Loucy (cell line): Measurements from ENCODE around the gene DLG2.

Experiments used
- H2AFZ ChIP-seq: fragments of 200-600 bp; sonication (generic); 2 replicates; pipeline ENCODE4 v1.6.0; 2016; ENCODE audit warnings: antibody characterized with exemption, mild to moderate bottlenecking, low read length, moderate library complexity
- H3F3A ChIP-seq: fragments of 200-600 bp; 2 replicates; pipeline ENCODE4 v1.6.0; 2016; ENCODE audit warnings: antibody characterized with exemption, low read depth, mild to moderate bottlenecking
- H3K27me3 ChIP-seq: fragments of 200-600 bp; sonication (generic); 2 replicates; pipeline ENCODE4 v1.6.1; 2014; ENCODE audit warnings: low read length, mild to moderate bottlenecking; ENCODE audit not compliant: insufficient read depth, poor library complexity, severe bottlenecking
- H3K36me3 ChIP-seq: fragments of 200-600 bp; sonication (generic); 2 replicates; pipeline ENCODE4 v1.6.1; 2016; ENCODE audit warnings: low read length; ENCODE audit not compliant: insufficient read depth
- H3K4me1 ChIP-seq: fragments of 200-600 bp; sonication (generic); 2 replicates; pipeline ENCODE4 v1.5.1; 2014; ENCODE audit warnings: low read length, mild to moderate bottlenecking; ENCODE audit not compliant: insufficient read depth, poor library complexity, severe bottlenecking
- H3K4me2 ChIP-seq: fragments of 200-600 bp; sonication (generic); 2 replicates; pipeline ENCODE4 v1.6.0; 2014; ENCODE audit warnings: antibody characterized with exemption, low read length, low read depth, mild to moderate bottlenecking; ENCODE audit not compliant: poor library complexity, severe bottlenecking
- H3K4me3 ChIP-seq: fragments of 200-600 bp; sonication (generic); 2 replicates; pipeline ENCODE4 v1.5.1; 2014; ENCODE audit warnings: low read length, mild to moderate bottlenecking, mixed read lengths; ENCODE audit not compliant: poor library complexity, severe bottlenecking
- H3K79me2 ChIP-seq: fragments of 200-600 bp; sonication (generic); 2 replicates; pipeline ENCODE4 v1.6.1; 2014; ENCODE audit warnings: low read length; ENCODE audit not compliant: insufficient read depth
- H3K9ac ChIP-seq: fragments of 200-600 bp; sonication (generic); 2 replicates; pipeline ENCODE4 v1.6.0; 2014; ENCODE audit warnings: mild to moderate bottlenecking, low read depth, low read length, moderate library complexity; ENCODE audit not compliant: poor library complexity, severe bottlenecking
- H3K9me2 ChIP-seq: fragments of 200-600 bp; sonication (generic); replicated peaks from 2 replicates; pipeline ENCODE4 v1.6.1; 2016; ENCODE audit warnings: low read depth, low read length, mixed read lengths
- H3K9me3 ChIP-seq: fragments of 200-600 bp; sonication (generic); 2 replicates; pipeline ENCODE4 v1.6.1; 2014; ENCODE audit warnings: mild to moderate bottlenecking, antibody characterized with exemption, low read length, low read depth; ENCODE audit not compliant: insufficient read depth
- H4K20me1 ChIP-seq: fragments of 200-600 bp; sonication (generic); 2 replicates; pipeline ENCODE4 v1.6.0; 2014; ENCODE audit warnings: antibody characterized with exemption, low read length, mild to moderate bottlenecking; ENCODE audit not compliant: insufficient read depth, poor library complexity, severe bottlenecking
- CTCF ChIP-seq: fragments of 200-600 bp; sonication (generic); conservative IDR thresholded peaks from 2 replicates; pipeline ENCODE4 v1.5.1; 2014; ENCODE audit warnings: mild to moderate bottlenecking, antibody characterized with exemption, low read length
- EZH2phosphoT487 ChIP-seq: fragments of 200-600 bp; IDR thresholded peaks from 2 replicates; pipeline ENCODE4 v1.6.1; 2018; ENCODE audit warnings: antibody characterized with exemption, mild to moderate bottlenecking, moderate library complexity, borderline replicate concordance

The DLG2 gene

GRCh38 chr11:85438328-85438727, 188.8 kb downstream of the DLG2 start:
- H4K20me1 ChIP-seq = no peaks in the 10 kb centered on the region
- no peaks in the 10 kb centered on the region for H3F3A ChIP-seq
- TF ChIP-seq EZH2phosphoT487 (no peak), CTCF (no peak)
- no peak overlapping the region for H3K4me3 ChIP-seq
- H3K27me3 ChIP-seq = no peaks in the 10 kb centered on the region
- no peaks in the 10 kb centered on the region for H3K4me1 ChIP-seq
- H3K9me2 ChIP-seq = no peaks in the 10 kb centered on the region
- H3K36me3 ChIP-seq = no peaks in the 10 kb centered on the region
- no peaks in the 10 kb centered on the region for H3K9me3 ChIP-seq
- H3K9ac ChIP-seq = no peak overlapping the region
- H3K4me2 ChIP-seq = no peak overlapping the region
- no peaks in the 10 kb centered on the region for H3K79me2 ChIP-seq
- H2AFZ ChIP-seq = no peak overlapping the region

- no peak for TF ChIP-seq EZH2phosphoT487
- no peak for TF ChIP-seq CTCF
- Histone ChIP-seq H2AFZ (no peak overlapping the region), H3K4me3 (no peak overlapping the region), H3K4me2 (no peak overlapping the region), H3K9me3 (no peaks in the 10 kb centered on the region), H3K9ac (no peak overlapping the region), H4K20me1 (no peaks in the 10 kb centered on the region), H3K4me1 (no peaks in the 10 kb centered on the region), H3K79me2 (no peaks in the 10 kb centered on the region), H3K9me2 (no peaks in the 10 kb centered on the region), H3K27me3 (no peaks in the 10 kb centered on the region), H3F3A (no peaks in the 10 kb centered on the region), H3K36me3 (no peaks in the 10 kb centered on the region)
These were observed 195.8 kb downstream of the DLG2 start for GRCh38 chr11:85431319-85431718.

GRCh38 chr11:85423794-85424193, 203.3 kb downstream of the DLG2 start:
- no peak for TF ChIP-seq EZH2phosphoT487
- TF ChIP-seq CTCF = no peak

More at GRCh38 chr11:85423794-85424193, 203.3 kb downstream of the DLG2 start:
- Histone ChIP-seq H3K9ac (no peak overlapping the region), H3K36me3 (no peaks in the 10 kb centered on the region), H3K9me2 (no peaks in the 10 kb centered on the region), H3K4me2 (no peak overlapping the region), H3K4me1 (no peaks in the 10 kb centered on the region), H3K4me3 (no peak overlapping the region), H3F3A (no peaks in the 10 kb centered on the region), H3K9me3 (no peaks in the 10 kb centered on the region), H3K27me3 (no peaks in the 10 kb centered on the region), H3K79me2 (no peaks in the 10 kb centered on the region), H2AFZ (no peak overlapping the region), H4K20me1 (no peaks in the 10 kb centered on the region)
